Esophagus squamous epithelium (tissue), 5 donors: ENCODE results near the gene MAMDC4. TPM values are rescaled to one million over a fixed set of nuclear protein-coding genes. Genes with fewer than 3 reads are reported as not detected.

ENCODE experiments used
- DNase-seq: peaks from one replicate; lab custom pipeline; 2025; lab: John Stamatoyannopoulos, UW
- H3K27ac ChIP-seq, 4 donors: fragments of 200-600 bp; sonication (generic); one replicate each; pipeline ENCODE4 v1.5.1; 2016 to 2019; ENCODE audit warnings: mild to moderate bottlenecking in 1 of 4
- H3K27me3 ChIP-seq, 4 donors: fragments of 200-600 bp; sonication (generic); 1 replicate in 3 of 4; 2 replicates in 1 of 4; pipeline versions ENCODE4 v1.5.1 to v1.6.0; 2017 to 2021; ENCODE audit warnings: antibody characterized with exemption in 1 of 4
- H3K36me3 ChIP-seq, 3 donors: fragments of 200-600 bp; sonication (generic); one replicate each; pipeline ENCODE4 v1.5.1; 2016 to 2019
- H3K4me1 ChIP-seq, 3 donors: fragments of 200-600 bp; sonication (generic); one replicate each; pipeline ENCODE4 v1.5.1; 2017 to 2019
- H3K4me3 ChIP-seq, 4 donors: fragments of 200-600 bp; sonication (generic); 1 replicate in 3 of 4; 2 replicates in 1 of 4; pipeline ENCODE4 v1.5.1; 2016 to 2019; ENCODE audit warnings: mild to moderate bottlenecking in 2 of 4, moderate library complexity in 1 of 4
- H3K9me3 ChIP-seq, 3 donors: fragments of 200-600 bp; sonication (generic); one replicate each; pipeline ENCODE4 v1.5.1; 2016 to 2019
- CTCF ChIP-seq, 6 experiments: fragments of 450-650 bp in 4 of 6; fragments of 200-600 bp in 2 of 6; sonication (generic) in 2 of 6; IDR thresholded peaks; one replicate each; pipeline ENCODE4 v1.5.1; 2016 to 2019; ENCODE audit warnings: antibody characterized with exemption in 6 of 6, mild to moderate bottlenecking in 4 of 6, moderate library complexity in 4 of 6
- POLR2A ChIP-seq, 4 donors: fragments of 450-650 bp; IDR thresholded peaks; one replicate each; pipeline ENCODE4 v1.6.1; 2017; ENCODE audit warnings: antibody characterized with exemption in 4 of 4, mild to moderate bottlenecking in 4 of 4, moderate library complexity in 3 of 4
- WGBS, 2 donors: methylation state at CpG; one replicate each; pipeline ENCODE4 v1.1.5; 2018; 5-methylcytosine and 5-hydroxymethylcytosine counted together
- intact Hi-C: fragments of 100-400 bp; cut with DNase I; formaldehyde crosslinking; loops from one replicate; pipeline ENCODE4 v1.15.0; 2022
- total RNA-seq, 4 donors: library from RNA; depleted of rRNA; stranded (reverse); fragments of >200 nt; gene quantifications; one replicate each; pipeline ENCODE4 v1.1.0, GENCODE V29; 2016
- donor health status: DM: yes; HTN: yes; CAD: no.

The MAMDC4 gene
- total RNA-seq, 4 donors from 2014 or later: 1.8 to 2.9 (median 2.7) TPM

GRCh38 chr9:136901516-136902258 is 49.5 kb downstream of the MAMDC4 start:
- 14 to 26% methylated on average over 6 to 12 of the region's 20 CpGs for WGBS, 2 donors

GRCh38 chr9:136902259-136902821 is 50.2 kb downstream of the MAMDC4 start:
- TF ChIP-seq POLR2A (IDR thresholded peaks at IDR 0.05) (peak in 1 of 4 donors; percentile 28), CTCF (IDR thresholded peaks at IDR 0.05) (no peak)
- intact Hi-C loops: no loop called here
- H3K9me3 ChIP-seq: no peaks in the 10 kb centered on the region
- H3K27ac ChIP-seq: peak overlapping the region; percentile 89 to 93 (median 92)
- H3K4me1 ChIP-seq: peaks cover 33 to 60% (median 37%) of the 10 kb centered on the region in 3 donors
- DNase-seq: peak; percentile 19
- H3K4me3 ChIP-seq: peak overlapping the region; percentile 2 to 50 (median 31)
- peaks cover 0 to 71% (median 9%) of the 10 kb centered on the region in 3 donors for H3K36me3 ChIP-seq
- 4 to 16% methylated on average over 4 to 9 of the region's 15 CpGs for WGBS, 2 donors
- no peaks in the 10 kb centered on the region for H3K27me3 ChIP-seq

More at GRCh38 chr9:136901516-136902258, 49.5 kb downstream of the MAMDC4 start:
- intact Hi-C loops: no loop called here
- Histone ChIP-seq H3K27ac (peak overlapping the region; percentile 89 to 93 (median 92)), H3K36me3 (peaks cover 0 to 64% (median 9%) of the 10 kb centered on the region in 3 donors), H3K27me3 (no peaks in the 10 kb centered on the region), H3K9me3 (no peaks in the 10 kb centered on the region), H3K4me3 (peak overlapping the region; percentile 2 to 50 (median 31)), H3K4me1 (peaks cover 33 to 60% (median 37%) of the 10 kb centered on the region in 3 donors)
- TF ChIP-seq POLR2A (IDR thresholded peaks at IDR 0.05): peak in 1 of 4 donors; percentile 32
- TF ChIP-seq CTCF (IDR thresholded peaks at IDR 0.05): no peak
- no peak for DNase-seq

GRCh38 chr9:136903041-136903554 is 51.0 kb downstream of the MAMDC4 start:
- Histone ChIP-seq H3K27me3 (no peaks in the 10 kb centered on the region), H3K36me3 (peaks cover 0 to 78% (median 14%) of the 10 kb centered on the region in 3 donors), H3K27ac (peak overlapping the region; percentile 89 to 93 (median 92)), H3K9me3 (no peaks in the 10 kb centered on the region), H3K4me1 (peaks cover 30 to 60% (median 37%) of the 10 kb centered on the region in 3 donors), H3K4me3 (peak overlapping the region in 1 of 4 donors; percentile 33)
- 53 to 66% methylated on average over 12 of the region's 12 CpGs for WGBS, 2 donors
- TF ChIP-seq CTCF (IDR thresholded peaks at IDR 0.05) (no peak), POLR2A (IDR thresholded peaks at IDR 0.05) (no peak)
- no peak for DNase-seq
- intact Hi-C loops: no loop called here

GRCh38 chr9:136906266-136906665 is 54.1 kb downstream of the MAMDC4 start:
- TF ChIP-seq CTCF (IDR thresholded peaks at IDR 0.05) (no peak), POLR2A (IDR thresholded peaks at IDR 0.05) (no peak)
- DNase-seq: no peak
- no peaks in the 10 kb centered on the region for H3K9me3 ChIP-seq
- H3K27me3 ChIP-seq: no peaks in the 10 kb centered on the region
- intact Hi-C loops: no loop called here
- peaks cover 0 to 81% (median 18%) of the 10 kb centered on the region in 3 donors for H3K36me3 ChIP-seq
- H3K4me3 ChIP-seq: no peak overlapping the region
- no peak overlapping the region for H3K27ac ChIP-seq
- 71 to 86% methylated on average over 4 of the region's 4 CpGs for WGBS, 2 donors
- peaks cover 19 to 28% (median 22%) of the 10 kb centered on the region in 3 donors for H3K4me1 ChIP-seq
